ENCODE results near the gene IMP3. TPM values are rescaled to one million over a fixed set of nuclear protein-coding genes. Genes with fewer than 3 reads are reported as not detected.

The IMP3 gene
- total and polyA plus RNA-seq, 9 of the 15 experiments (the other 6 are each of a cell fraction or from before 2014, with no cell fraction given): 14.5 to 160 (median 74.4) TPM

DNA sequence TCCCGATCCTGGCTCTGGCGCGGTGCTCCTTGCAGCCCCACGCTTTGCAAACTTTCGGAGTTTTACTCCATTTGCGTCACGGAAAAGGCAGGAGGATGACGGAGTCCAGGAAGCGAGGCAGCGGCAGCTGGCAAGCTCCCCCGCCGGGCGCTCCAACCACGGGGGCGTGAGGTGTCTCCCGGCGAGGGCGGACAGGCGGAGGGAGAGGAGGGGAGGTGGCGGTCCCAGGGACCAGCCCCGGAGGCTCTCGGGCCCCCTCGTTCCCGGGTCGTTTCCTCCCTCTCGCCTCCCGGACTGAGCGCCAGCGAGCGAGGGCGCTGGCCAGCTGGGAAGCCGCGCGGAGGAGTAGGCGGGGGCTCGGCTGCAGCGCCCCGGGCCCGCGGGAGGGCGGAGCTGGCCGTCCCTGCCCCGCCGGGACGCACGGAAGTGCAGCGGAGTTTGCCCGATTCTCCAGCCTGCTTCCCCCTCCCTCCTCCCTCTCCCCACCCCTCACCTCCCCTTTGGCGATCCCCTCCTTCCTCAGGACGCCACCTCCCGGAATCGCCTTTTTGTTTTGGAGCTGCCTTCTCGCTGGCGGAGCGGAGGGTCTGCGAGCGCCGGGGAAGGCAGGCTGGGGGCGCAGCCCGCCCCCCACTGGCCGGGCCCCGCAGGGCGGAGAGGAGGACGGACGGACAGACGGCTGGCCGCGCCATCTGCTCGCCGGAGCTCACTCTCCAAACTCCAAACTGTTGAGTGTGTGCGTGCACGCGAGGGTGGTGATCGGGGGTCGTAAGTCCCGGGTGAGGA lies 7.5 kb upstream of the IMP3 start, which contains the start of gene SNX33 (continued):
- TF ChIP-seq PURB (CRISPR knock-in tag; IDR thresholded peaks at IDR 0.05; ENCODE audit: low read depth): no peak
- peak; percentile 63; the same call in 1 of the 2 replicates for TF ChIP-seq PHF8 (IDR thresholded peaks at IDR 0.05; ENCODE audit: borderline replicate concordance, low read length)
- TF ChIP-seq RAD21 (CRISPR knock-in tag; conservative IDR thresholded peaks at IDR 0.05 in 1 of 2, IDR thresholded peaks at IDR 0.05 in 1 of 2): peak; percentile 13 to 34; a peak in 2 of 4 replicates
- TF ChIP-seq, protein P1, sequence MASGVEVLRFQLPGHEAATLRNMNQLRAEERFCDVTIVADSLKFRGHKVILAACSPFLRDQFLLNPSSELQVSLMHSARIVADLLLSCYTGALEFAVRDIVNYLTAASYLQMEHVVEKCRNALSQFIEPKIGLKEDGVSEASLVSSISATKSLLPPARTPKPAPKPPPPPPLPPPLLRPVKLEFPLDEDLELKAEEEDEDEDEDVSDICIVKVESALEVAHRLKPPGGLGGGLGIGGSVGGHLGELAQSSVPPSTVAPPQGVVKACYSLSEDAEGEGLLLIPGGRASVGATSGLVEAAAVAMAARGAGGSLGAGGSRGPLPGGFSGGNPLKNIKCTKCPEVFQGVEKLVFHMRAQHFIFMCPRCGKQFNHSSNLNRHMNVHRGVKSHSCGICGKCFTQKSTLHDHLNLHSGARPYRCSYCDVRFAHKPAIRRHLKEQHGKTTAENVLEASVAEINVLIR (CRISPR knock-in tag; IDR thresholded peaks at IDR 0.05): no peak
- TF ChIP-seq GABPA (tag; conservative IDR thresholded peaks at IDR 0.05; ENCODE audit: low read depth): peak; percentile 54
- TF ChIP-seq, protein P2, sequence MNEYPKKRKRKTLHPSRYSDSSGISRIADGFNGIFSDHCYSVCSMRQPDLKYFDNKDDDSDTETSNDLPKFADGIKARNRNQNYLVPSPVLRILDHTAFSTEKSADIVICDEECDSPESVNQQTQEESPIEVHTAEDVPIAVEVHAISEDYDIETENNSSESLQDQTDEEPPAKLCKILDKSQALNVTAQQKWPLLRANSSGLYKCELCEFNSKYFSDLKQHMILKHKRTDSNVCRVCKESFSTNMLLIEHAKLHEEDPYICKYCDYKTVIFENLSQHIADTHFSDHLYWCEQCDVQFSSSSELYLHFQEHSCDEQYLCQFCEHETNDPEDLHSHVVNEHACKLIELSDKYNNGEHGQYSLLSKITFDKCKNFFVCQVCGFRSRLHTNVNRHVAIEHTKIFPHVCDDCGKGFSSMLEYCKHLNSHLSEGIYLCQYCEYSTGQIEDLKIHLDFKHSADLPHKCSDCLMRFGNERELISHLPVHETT (CRISPR knock-in tag; conservative IDR thresholded peaks at IDR 0.05 in 1 of 2, IDR thresholded peaks at IDR 0.05 in 1 of 2): peak in 1 of 2 experiments; percentile 73; a peak in 1 of 4 replicates
- peak; percentile 65; the same call in 1 of the 2 replicates for TF ChIP-seq KAT7 (CRISPR knock-in tag; IDR thresholded peaks at IDR 0.05; ENCODE audit: borderline replicate concordance)
- no peak for TF ChIP-seq SLC30A9 (CRISPR knock-in tag; IDR thresholded peaks at IDR 0.05)
- TF ChIP-seq RBM15 (IDR thresholded peaks at IDR 0.05; ENCODE audit: insufficient read depth, low read length): no peak
- TF ChIP-seq KAT2B (IDR thresholded peaks at IDR 0.05; ENCODE audit: low read depth, low read length): no peak
- peak; percentile 53; the same call in 1 of the 2 replicates for TF ChIP-seq MYC (IDR thresholded peaks at IDR 0.05; ENCODE audit: low read depth, low read length)
- TF ChIP-seq MYC (CRISPR knock-in tag; IDR thresholded peaks at IDR 0.05; ENCODE audit: borderline replicate concordance, low read depth): no peak
- no peak for TF ChIP-seq POLR3A (IDR thresholded peaks at IDR 0.05; ENCODE audit: borderline replicate concordance, extremely low read depth, insufficient read depth, insufficient read length)
- TF ChIP-seq RBFOX2 (IDR thresholded peaks at IDR 0.05; ENCODE audit: low read depth, low read length): peak; percentile 84
